ENCODE data around the gene EXOSC10. TPM values are rescaled to one million over a fixed set of nuclear protein-coding genes. Genes with fewer than 3 reads are reported as not detected.

The EXOSC10 gene
- total RNA-seq, 1 experiment from 2014 or later = 57.7 TPM

GRCh38 chr1:11062965-11063401, 36.7 kb downstream of the EXOSC10 start:
- H3K27me3 ChIP-seq (ENCODE audit: insufficient read depth, low read depth) = no peaks in the 10 kb centered on the region

GRCh38 chr1:11061652-11062365, 37.9 kb downstream of the EXOSC10 start:
- CTCF ChIA-PET = interaction anchor here (1.2 kb wide), 1 partner anchor 11 kb away, joined by 4 read pairs; no protein-coding TSS in a partner anchor
- no peak for TF ChIP-seq CTCF (conservative IDR thresholded peaks at IDR 0.05)
- TF ChIP-seq EZH2 (IDR thresholded peaks at IDR 0.05; ENCODE audit: low read depth) = no peak
- no TSS peak for BruUV-seq (replicated peaks)
- Histone ChIP-seq H4K20me1 (ENCODE audit: insufficient read depth) (no peaks in the 10 kb centered on the region), H3K4me2 (peak overlapping the region; percentile 91; the same call in 1 of the 2 replicates), H3K36me3 (ENCODE audit: low read depth) (no peaks in the 10 kb centered on the region), H3K4me1 (replicated peaks; ENCODE audit: insufficient read depth) (no peaks in the 10 kb centered on the region), H3K9me3 (ENCODE audit: insufficient read depth, low read depth) (no peaks in the 10 kb centered on the region), H3K27me3 (ENCODE audit: insufficient read depth, low read depth) (no peaks in the 10 kb centered on the region), H3K79me2 (ENCODE audit: low read depth) (peaks cover 14% of the 10 kb centered on the region), H2AFZ (no peak overlapping the region), H3K4me3 (no peak overlapping the region), H3K9me2 (ENCODE audit: insufficient read depth) (no peaks in the 10 kb centered on the region), H3K27ac (no peak overlapping the region), H3F3A (ENCODE audit: insufficient read depth, low read depth) (no peaks in the 10 kb centered on the region)
- intact Hi-C loops (cut with micrococcal nuclease; ENCODE audit: unreplicated experiment) = no loop called here
- no peak for DNase-seq
- POLR2A ChIA-PET (ENCODE audit: unreplicated experiment) = interaction anchor here (0.6 to 0.7 kb wide), 2 partner anchors 80 to 603 kb away, joined by 3 to 4 read pairs; a partner anchor contains a TSS

More at GRCh38 chr1:11062965-11063401, 36.7 kb downstream of the EXOSC10 start:
- ChIA-PET CTCF (no interaction called here), POLR2A (ENCODE audit: unreplicated experiment) (no interaction called here)
- no peak overlapping the region for H2AFZ ChIP-seq
- H3K9me3 ChIP-seq (ENCODE audit: insufficient read depth, low read depth) = no peaks in the 10 kb centered on the region
- no TSS peak for BruUV-seq (replicated peaks)
- no peaks in the 10 kb centered on the region for H3F3A ChIP-seq (ENCODE audit: insufficient read depth, low read depth)
- peaks cover 14% of the 10 kb centered on the region for H3K79me2 ChIP-seq (ENCODE audit: low read depth)
- no peaks in the 10 kb centered on the region for H4K20me1 ChIP-seq (ENCODE audit: insufficient read depth)
- H3K4me3 ChIP-seq = no peak overlapping the region
- H3K27ac ChIP-seq = no peak overlapping the region
- H3K36me3 ChIP-seq (ENCODE audit: low read depth) = no peaks in the 10 kb centered on the region
- no peak for TF ChIP-seq EZH2 (IDR thresholded peaks at IDR 0.05; ENCODE audit: low read depth)
- no peak for TF ChIP-seq CTCF (conservative IDR thresholded peaks at IDR 0.05)
- DNase-seq = no peak
- no peaks in the 10 kb centered on the region for H3K4me1 ChIP-seq (replicated peaks; ENCODE audit: insufficient read depth)
- H3K9me2 ChIP-seq (ENCODE audit: insufficient read depth) = no peaks in the 10 kb centered on the region
- no peak overlapping the region for H3K4me2 ChIP-seq
- intact Hi-C loops (cut with micrococcal nuclease; ENCODE audit: unreplicated experiment) = no loop called here

- TF ChIP-seq EZH2 (IDR thresholded peaks at IDR 0.05; ENCODE audit: low read depth) = no peak
- TF ChIP-seq CTCF (conservative IDR thresholded peaks at IDR 0.05) = 0 out of 2 replicates have a peak, but pooled peaks have one; percentile 6
- H3F3A ChIP-seq (ENCODE audit: insufficient read depth, low read depth) = no peaks in the 10 kb centered on the region
- no peaks in the 10 kb centered on the region for H3K4me1 ChIP-seq (replicated peaks; ENCODE audit: insufficient read depth)
- H3K9me2 ChIP-seq (ENCODE audit: insufficient read depth) = no peaks in the 10 kb centered on the region
- H3K79me2 ChIP-seq (ENCODE audit: low read depth) = peaks cover 14% of the 10 kb centered on the region
- no peaks in the 10 kb centered on the region for H3K36me3 ChIP-seq (ENCODE audit: low read depth)
- peak within 1 kb of the TSS; percentile 32; the same call in 1 of the 2 replicates for H3K27ac ChIP-seq
- H3K27me3 ChIP-seq (ENCODE audit: insufficient read depth, low read depth) = no peaks in the 10 kb centered on the region
- peak within 1 kb of the TSS; percentile 79 for H3K4me3 ChIP-seq
- BruUV-seq (replicated peaks) = TSS peak; percentile 75
- intact Hi-C loops (cut with micrococcal nuclease; ENCODE audit: unreplicated experiment) = no loop called here
- DNase-seq = peak; percentile 68 to 92
- ChIA-PET POLR2A (ENCODE audit: unreplicated experiment) (no interaction called here), CTCF (no interaction called here)
- H3K4me2 ChIP-seq = peak within 1 kb of the TSS; percentile 91
- H2AFZ ChIP-seq = peak within 1 kb of the TSS; percentile 77
- no peaks in the 10 kb centered on the region for H4K20me1 ChIP-seq (ENCODE audit: insufficient read depth)
- H3K9me3 ChIP-seq (ENCODE audit: insufficient read depth, low read depth) = no peaks in the 10 kb centered on the region
Observed at GRCh38 chr1:11059968-11060830, 39.5 kb downstream of the EXOSC10 start, which contains the start of gene SRM. Gene SRM, minus strand, starts transcription at chr1:11060018. Its CDS starts 75 bp downstream, at chr1:11059943.

Data from PC-9 (cell line).